Calu3 (cell line): ENCODE results near the gene HHAT. TPM values are rescaled to one million over a fixed set of nuclear protein-coding genes. Genes with fewer than 3 reads are reported as not detected.

Source experiments
- BruUV-seq: library from RNA; stranded (reverse); fragments of 400-500 nt; replicated peaks from 2 replicates; lab custom pipeline; 2021; lab: Mats Ljungman, UMichigan
- CTCF ChIA-PET: fragments of 300-600 bp; sonication (Branson Sonifier 250); formaldehyde crosslinking; loops from one replicate; lab custom pipeline; 2022; ENCODE audit warnings: antibody characterized with exemption; lab: Charles Lee
- DNase-seq: peaks from one replicate; pipeline ENCODE4 v3.0.0; 2022
- H3K27ac Mint-ChIP-seq: one replicate; pipeline ENCODE4 v1.8.0; 2022; ENCODE audit warnings: mixed read lengths; ENCODE audit not compliant: unreplicated experiment
- H3K27me3 Mint-ChIP-seq: one replicate; pipeline ENCODE4 v1.8.0; 2022; ENCODE audit warnings: mixed read lengths; ENCODE audit not compliant: unreplicated experiment
- H3K36me3 Mint-ChIP-seq: one replicate; pipeline ENCODE4 v1.8.0; 2022; ENCODE audit warnings: mild to moderate bottlenecking, moderate library complexity, mixed read lengths; ENCODE audit not compliant: insufficient read depth, unreplicated experiment
- H3K4me1 Mint-ChIP-seq: one replicate; pipeline ENCODE4 v1.8.0; 2022; ENCODE audit warnings: mild to moderate bottlenecking, low read depth, mixed read lengths; ENCODE audit not compliant: unreplicated experiment
- H3K4me3 Mint-ChIP-seq: one replicate; pipeline ENCODE4 v1.8.0; 2022; ENCODE audit warnings: mild to moderate bottlenecking, low read depth, moderate library complexity, mixed read lengths; ENCODE audit not compliant: unreplicated experiment
- H3K9me3 Mint-ChIP-seq: one replicate; pipeline ENCODE4 v1.8.0; 2022; ENCODE audit warnings: low read depth, mixed read lengths; ENCODE audit not compliant: unreplicated experiment
- intact Hi-C: fragments of 100-400 bp; cut with micrococcal nuclease; formaldehyde crosslinking; loops from one replicate; pipeline ENCODE4 v1.10.0; 2022; ENCODE audit not compliant: unreplicated experiment
- total RNA-seq: library from RNA; stranded (reverse); gene quantifications from 2 replicates; pipeline ENCODE4 v1.2.3, GENCODE V29; 2022
- TF ChIP-seq, protein P1 (sequence below): fragments of 200-600 bp; IDR thresholded peaks from one replicate; pipeline ENCODE4 v1.8.0; 2022; ENCODE audit warnings: antibody characterized with exemption; ENCODE audit not compliant: unreplicated experiment

HHAT gene
- total RNA-seq, 1 experiment from 2014 or later = 5.8 TPM

DNA sequence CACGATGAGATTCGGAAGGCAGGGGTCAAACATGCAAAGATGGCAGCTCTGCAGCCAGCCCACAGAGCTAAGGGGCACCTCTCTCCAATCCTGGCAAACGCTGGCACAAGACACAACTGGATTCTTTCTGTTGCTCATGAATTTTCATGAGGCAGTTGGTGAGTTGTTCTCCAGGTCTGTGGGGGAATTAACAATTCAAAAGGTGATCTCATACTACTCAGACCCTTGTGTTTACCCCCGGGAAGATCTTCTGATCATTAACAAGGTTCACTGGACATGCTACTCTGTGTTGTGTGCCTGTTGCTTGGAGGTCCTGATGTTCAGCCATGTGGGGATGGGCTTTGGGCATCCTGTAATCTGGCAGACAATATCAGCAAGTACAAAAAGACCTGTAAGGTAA, 128.9 kb downstream of the HHAT start:
- CTCF ChIA-PET = no interaction called here
- no peak overlapping the region for H3K27ac Mint-ChIP-seq
- no peaks in the 10 kb centered on the region for H3K4me1 Mint-ChIP-seq
- TF ChIP-seq, protein P1, sequence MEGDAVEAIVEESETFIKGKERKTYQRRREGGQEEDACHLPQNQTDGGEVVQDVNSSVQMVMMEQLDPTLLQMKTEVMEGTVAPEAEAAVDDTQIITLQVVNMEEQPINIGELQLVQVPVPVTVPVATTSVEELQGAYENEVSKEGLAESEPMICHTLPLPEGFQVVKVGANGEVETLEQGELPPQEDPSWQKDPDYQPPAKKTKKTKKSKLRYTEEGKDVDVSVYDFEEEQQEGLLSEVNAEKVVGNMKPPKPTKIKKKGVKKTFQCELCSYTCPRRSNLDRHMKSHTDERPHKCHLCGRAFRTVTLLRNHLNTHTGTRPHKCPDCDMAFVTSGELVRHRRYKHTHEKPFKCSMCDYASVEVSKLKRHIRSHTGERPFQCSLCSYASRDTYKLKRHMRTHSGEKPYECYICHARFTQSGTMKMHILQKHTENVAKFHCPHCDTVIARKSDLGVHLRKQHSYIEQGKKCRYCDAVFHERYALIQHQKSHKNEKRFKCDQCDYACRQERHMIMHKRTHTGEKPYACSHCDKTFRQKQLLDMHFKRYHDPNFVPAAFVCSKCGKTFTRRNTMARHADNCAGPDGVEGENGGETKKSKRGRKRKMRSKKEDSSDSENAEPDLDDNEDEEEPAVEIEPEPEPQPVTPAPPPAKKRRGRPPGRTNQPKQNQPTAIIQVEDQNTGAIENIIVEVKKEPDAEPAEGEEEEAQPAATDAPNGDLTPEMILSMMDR = no peak
- H3K9me3 Mint-ChIP-seq = peaks cover 3% of the 10 kb centered on the region
- H3K27me3 Mint-ChIP-seq = peaks cover 63% of the 10 kb centered on the region
- no TSS peak for BruUV-seq
- no peak overlapping the region for H3K4me3 Mint-ChIP-seq
- DNase-seq = no peak
- H3K36me3 Mint-ChIP-seq = no peaks in the 10 kb centered on the region
- intact Hi-C loops = no loop called here

DNA sequence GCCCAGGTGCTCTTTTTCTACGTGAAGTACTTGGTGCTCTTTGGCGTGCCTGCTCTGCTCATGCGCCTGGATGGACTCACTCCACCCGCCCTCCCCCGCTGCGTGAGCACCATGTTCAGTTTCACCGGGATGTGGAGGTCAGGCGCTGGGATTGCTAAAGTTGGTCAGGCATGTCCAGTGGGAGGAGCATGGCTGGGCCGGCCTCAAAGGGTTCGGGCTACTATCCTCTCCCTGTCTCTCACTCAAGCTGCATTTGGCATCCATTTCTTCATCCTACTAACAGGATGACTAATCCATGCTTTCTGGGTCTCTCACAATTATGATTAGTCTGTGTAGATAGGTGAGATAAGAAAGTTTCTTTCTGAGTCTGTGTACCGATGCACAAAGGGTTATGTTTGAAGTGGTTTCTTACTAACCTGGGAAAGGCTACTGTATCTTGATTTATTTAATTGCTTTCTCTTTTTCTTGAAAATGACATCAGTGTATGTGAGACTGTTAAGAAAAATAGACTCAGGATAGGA, 135.9 kb downstream of the HHAT start:
- Mint-ChIP-seq H3K9me3 (no peaks in the 10 kb centered on the region), H3K27me3 (no peaks in the 10 kb centered on the region), H3K27ac (no peak overlapping the region), H3K4me3 (no peak overlapping the region), H3K36me3 (no peaks in the 10 kb centered on the region), H3K4me1 (no peaks in the 10 kb centered on the region)
- intact Hi-C loops = no loop called here
- BruUV-seq = no TSS peak
- TF ChIP-seq, protein P1 = no peak
- CTCF ChIA-PET = no interaction called here
- peak; percentile 16 for DNase-seq

DNA sequence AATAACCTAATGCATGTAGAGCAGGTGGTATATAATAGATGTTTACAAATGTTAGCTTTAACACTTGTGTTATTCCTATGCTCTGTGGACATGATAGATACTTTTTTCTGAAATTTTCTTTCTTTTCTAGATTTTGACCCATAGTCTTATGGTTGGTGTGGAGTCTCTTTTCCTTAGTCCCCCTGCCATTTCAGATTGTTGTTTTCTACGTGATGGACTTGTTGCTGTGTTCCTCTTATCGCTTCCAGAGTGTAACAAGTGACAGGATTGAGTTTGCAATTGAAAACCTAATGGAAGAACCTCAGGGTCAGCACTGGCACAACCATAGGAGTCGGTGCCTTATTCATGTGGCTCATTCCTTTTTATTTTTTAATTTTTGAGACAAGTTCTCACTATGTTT, 136.4 kb downstream of the HHAT start:
- DNase-seq = no peak
- Mint-ChIP-seq H3K36me3 (no peaks in the 10 kb centered on the region), H3K9me3 (no peaks in the 10 kb centered on the region), H3K27ac (no peak overlapping the region), H3K4me1 (no peaks in the 10 kb centered on the region), H3K27me3 (no peaks in the 10 kb centered on the region), H3K4me3 (no peak overlapping the region)
- CTCF ChIA-PET = no interaction called here
- TF ChIP-seq, protein P1 = no peak
- BruUV-seq = no TSS peak
- intact Hi-C loops = no loop called here

DNA sequence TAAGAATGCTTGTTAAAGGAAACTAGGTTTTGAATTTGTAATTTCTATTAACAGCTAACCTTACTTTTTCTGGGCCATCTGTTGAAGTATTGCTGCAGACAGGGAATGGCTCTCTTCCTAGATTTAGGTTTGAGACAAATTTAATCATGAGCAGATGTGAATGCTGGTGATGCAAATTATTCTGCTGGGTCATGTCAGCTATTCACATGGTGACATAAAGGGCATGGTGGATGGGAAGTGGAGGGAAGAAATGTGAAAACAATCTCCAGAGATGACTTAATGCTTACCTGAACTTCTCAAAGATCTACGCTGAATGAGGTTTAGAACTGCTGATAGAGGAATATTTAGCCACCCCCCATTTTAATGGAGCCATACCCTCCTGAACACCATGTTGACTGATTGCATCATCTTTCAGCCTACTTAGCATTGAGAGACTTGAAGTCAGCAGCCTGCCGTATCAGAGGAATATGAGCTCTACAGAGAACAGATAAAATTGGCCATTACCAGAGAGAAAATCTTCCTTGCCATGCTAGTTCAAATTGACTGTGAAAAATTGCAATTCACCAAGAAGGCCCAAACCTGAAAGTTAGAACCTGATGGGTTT, 138.8 kb downstream of the HHAT start:
- intact Hi-C loops = no loop called here
- no peak overlapping the region for H3K4me3 Mint-ChIP-seq
- no peaks in the 10 kb centered on the region for H3K9me3 Mint-ChIP-seq
- CTCF ChIA-PET = no interaction called here
- no peaks in the 10 kb centered on the region for H3K36me3 Mint-ChIP-seq
- H3K27ac Mint-ChIP-seq = no peak overlapping the region
- TF ChIP-seq, protein P1 = no peak
- no peaks in the 10 kb centered on the region for H3K4me1 Mint-ChIP-seq
- H3K27me3 Mint-ChIP-seq = no peaks in the 10 kb centered on the region
- no TSS peak for BruUV-seq
- no peak for DNase-seq
